HG02840 (cell line): Measurements from ENCODE around the gene GON4L.
"Not testable (repeated sequence)": the region's sequence is repeated elsewhere in the genome, so short reads cannot be mapped to it uniquely, and the experiment has no call there.

Experiments
- ATAC-seq: cut with Tn5 transposase; IDR thresholded peaks from one replicate; pipeline ENCODE4 v1.9.1; 2021; ENCODE audit warnings: mild to moderate bottlenecking, moderate library complexity, moderate number of reproducible peaks; ENCODE audit not compliant: unreplicated experiment, low FRiP score

The GON4L gene

GRCh38 chr1:155831279-155831976 is 25.6 kb downstream of the GON4L start:
- ATAC-seq = no peak

GRCh38 chr1:155827450-155827849 is 29.6 kb downstream of the GON4L start:
- no peak for ATAC-seq

- ATAC-seq = no peak
These were observed 40.7 kb downstream of the GON4L start for GRCh38 chr1:155816351-155816750.

- ATAC-seq = no peak
These were observed 43.3 kb downstream of the GON4L start for GRCh38 chr1:155813672-155814071.

- no peak for ATAC-seq
These were observed 44.1 kb downstream of the GON4L start for GRCh38 chr1:155812878-155813277.

GRCh38 chr1:155809088-155809487 is 47.9 kb downstream of the GON4L start:
- no peak for ATAC-seq

- no peak for ATAC-seq
These were observed 55.9 kb downstream of the GON4L start for GRCh38 chr1:155801149-155801548.

- ATAC-seq = not testable (repeated sequence)
These were observed 61.4 kb downstream of the GON4L start for GRCh38 chr1:155795618-155796017.

GRCh38 chr1:155794605-155795245 is 62.3 kb downstream of the GON4L start:
- no peak for ATAC-seq

- no peak for ATAC-seq
These were observed 63.8 kb downstream of the GON4L start for GRCh38 chr1:155793213-155793612.

- no peak for ATAC-seq
These were observed 79.4 kb downstream of the GON4L start for GRCh38 chr1:155777582-155777981.

GRCh38 chr1:155776414-155776813 is 80.6 kb downstream of the GON4L start:
- ATAC-seq = no peak

GRCh38 chr1:155773221-155773620 is 83.8 kb downstream of the GON4L start:
- ATAC-seq = no peak

GRCh38 chr1:155769257-155769656 is 87.8 kb downstream of the GON4L start:
- ATAC-seq = no peak

- ATAC-seq = not testable (repeated sequence)
These were observed 89.5 kb downstream of the GON4L start for GRCh38 chr1:155767399-155767989.

GRCh38 chr1:155763989-155764388 is 93.0 kb downstream of the GON4L start:
- not testable (repeated sequence) for ATAC-seq

- ATAC-seq = not testable (repeated sequence)
These were observed 93.8 kb downstream of the GON4L start for GRCh38 chr1:155763090-155763815.

- ATAC-seq = no peak
These were observed 95.1 kb downstream of the GON4L start for GRCh38 chr1:155761736-155762405.

GRCh38 chr1:155760751-155761475 is 96.1 kb downstream of the GON4L start:
- no peak for ATAC-seq
